H1 (cell line): ENCODE data around the gene OST4. TPM values are rescaled to one million over a fixed set of nuclear protein-coding genes. Genes with fewer than 3 reads are reported as not detected.

ENCODE experiments used
- CTCF ChIA-PET: fragments of 300-600 bp; sonication (Branson Sonifier 250); formaldehyde crosslinking; loops from one replicate; lab custom pipeline; 2021; ENCODE audit not compliant: partially characterized antibody; lab: Charles Lee
- POLR2A ChIA-PET: fragments of 300-600 bp; sonication (Branson Sonifier 250); formaldehyde crosslinking; loops from one replicate; lab custom pipeline; 2021; ENCODE audit warnings: inconsistent platforms; ENCODE audit not compliant: partially characterized antibody; lab: Charles Lee
- DNase-seq, 2 experiments: peaks; one replicate each; pipeline versions ENCODE4 v3.0.0 to v3.0.0-alpha.2; 2010 to 2022; ENCODE audit warnings: low spot score in 2 of 2, low read depth in 1 of 2, mixed read lengths in 1 of 2
- FAIRE-seq: peaks from 2 replicates; lab custom pipeline; 2011; peaks lifted over from hg19 to GRCh38; lab: Jason Lieb, UNC
- H2AFZ ChIP-seq: 2 replicates; pipeline ENCODE4 v1.8.1; 2012; ENCODE audit warnings: low read length, inconsistent platforms
- H2AK5ac ChIP-seq: 2 replicates; pipeline ENCODE4 v1.6.1; 2013; ENCODE audit warnings: low read depth, low read length
- H2BK120ac ChIP-seq: replicated peaks from 2 replicates; pipeline ENCODE3; 2013; ENCODE audit warnings: low read depth, low read length, inconsistent platforms
- H2BK12ac ChIP-seq: 2 replicates; pipeline ENCODE4 v1.6.1; 2013; ENCODE audit warnings: low read depth, low read length
- H2BK15ac ChIP-seq: 2 replicates; pipeline ENCODE4 v1.6.1; 2013; ENCODE audit warnings: low read length
- H2BK20ac ChIP-seq: 2 replicates; pipeline ENCODE4 v1.6.1; 2013; ENCODE audit warnings: low read length
- H2BK5ac ChIP-seq: 2 replicates; pipeline ENCODE4 v1.6.1; 2013; ENCODE audit warnings: low read depth, low read length
- H3K14ac ChIP-seq: 2 replicates; pipeline ENCODE4 v1.6.1; 2013; ENCODE audit warnings: inconsistent platforms; ENCODE audit not compliant: insufficient read length
- H3K18ac ChIP-seq: 2 replicates; pipeline ENCODE4 v1.6.1; 2013; ENCODE audit warnings: low read length; ENCODE audit errors: extremely low read depth
- H3K23ac ChIP-seq: 2 replicates; pipeline ENCODE4 v1.6.1; 2013; ENCODE audit warnings: inconsistent platforms; ENCODE audit not compliant: insufficient read length
- H3K23me2 ChIP-seq: 2 replicates; pipeline ENCODE4 v1.6.1; 2013; ENCODE audit warnings: low read depth, low read length
- H3K27ac ChIP-seq: 2 replicates; pipeline ENCODE4 v1.6.1; 2011; ENCODE audit warnings: low read depth, low read length, inconsistent platforms
- H3K27me3 ChIP-seq, 4 experiments: replicated peaks in 1 of 4; 1 replicate in 1 of 4; 2 replicates in 3 of 4; pipeline versions ENCODE4 v1.6.1 to v1.8.1; 2011 to 2013; ENCODE audit warnings: low read length in 3 of 4, mild to moderate bottlenecking in 3 of 4, inconsistent platforms in 2 of 4, mixed read lengths in 2 of 4, moderate library complexity in 1 of 4; ENCODE audit not compliant: control insufficient read depth in 3 of 4, insufficient read depth in 3 of 4; ENCODE audit errors: extremely low read depth in 1 of 4
- H3K36me3 ChIP-seq, 4 experiments: 2 replicates each; pipeline versions ENCODE4 v1.6.1 to v1.8.1; 2011 to 2013; ENCODE audit warnings: mild to moderate bottlenecking in 4 of 4, low read length in 3 of 4, moderate library complexity in 2 of 4, control low read depth in 1 of 4, inconsistent platforms in 1 of 4; ENCODE audit not compliant: insufficient read depth in 4 of 4, control insufficient read depth in 2 of 4
- H3K4ac ChIP-seq: replicated peaks from 2 replicates; pipeline ENCODE3; 2013; ENCODE audit warnings: low read length, low read depth, mixed read lengths, inconsistent platforms; ENCODE audit not compliant: insufficient read length
- H3K4me1 ChIP-seq, 4 experiments: replicated peaks in 1 of 4; 1 replicate in 1 of 4; 2 replicates in 3 of 4; pipeline versions ENCODE4 v1.6.1 to v1.8.1; 2011 to 2013; ENCODE audit warnings: low read length in 3 of 4, inconsistent platforms in 2 of 4, mixed read lengths in 1 of 4; ENCODE audit not compliant: insufficient read depth in 4 of 4, control insufficient read depth in 3 of 4
- H3K4me2 ChIP-seq, 2 experiments: 2 replicates each; pipeline versions ENCODE4 v1.6.1 to v1.8.1; 2011 to 2013; ENCODE audit warnings: low read depth in 2 of 2, low read length in 2 of 2, control low read depth in 1 of 2, inconsistent platforms in 1 of 2, mild to moderate bottlenecking in 1 of 2; ENCODE audit not compliant: insufficient read depth in 1 of 2
- H3K4me3 ChIP-seq, 4 experiments: fragments of 200-600, 300-600 bp in 1 of 4; sonication (generic), shearing (Covaris generic), sonication (Bioruptor Twin) in 1 of 4; 2 replicates each; pipeline versions ENCODE4 v1.5.1 to v1.8.1; 2011 to 2016; ENCODE audit warnings: low read length in 4 of 4, low read depth in 3 of 4, control low read depth in 2 of 4, inconsistent platforms in 2 of 4, mild to moderate bottlenecking in 2 of 4, mixed read lengths in 1 of 4, moderate library complexity in 1 of 4; ENCODE audit not compliant: insufficient read depth in 2 of 4; ENCODE audit errors: extremely low read depth in 1 of 4
- H3K56ac ChIP-seq: replicated peaks from 2 replicates; pipeline ENCODE3; 2013; ENCODE audit warnings: low read depth, mild to moderate bottlenecking, mixed read lengths, low read length, inconsistent platforms; ENCODE audit not compliant: insufficient read length
- H3K79me1 ChIP-seq: 2 replicates; pipeline ENCODE4 v1.6.1; 2013; ENCODE audit warnings: low read depth, low read length, control low read depth
- H3K79me2 ChIP-seq, 2 experiments: 2 replicates each; pipeline versions ENCODE4 v1.6.1 to v1.8.1; 2012 to 2013; ENCODE audit warnings: low read length in 2 of 2, mild to moderate bottlenecking in 2 of 2, inconsistent platforms in 1 of 2; ENCODE audit not compliant: insufficient read depth in 2 of 2, control insufficient read depth in 1 of 2
- H3K9ac ChIP-seq, 4 experiments: replicated peaks in 1 of 4; 1 replicate in 1 of 4; 2 replicates in 3 of 4; pipeline versions ENCODE4 v1.6.1 to v1.8.1; 2011 to 2013; ENCODE audit warnings: low read depth in 3 of 4, low read length in 3 of 4, control low read depth in 2 of 4, mild to moderate bottlenecking in 2 of 4, moderate library complexity in 2 of 4, inconsistent platforms in 1 of 4; ENCODE audit errors: extremely low read depth in 1 of 4
- H3K9me3 ChIP-seq, 2 experiments: 2 replicates each; pipeline versions ENCODE4 v1.6.1 to v1.8.1; 2012 to 2013; ENCODE audit warnings: mild to moderate bottlenecking in 2 of 2, moderate library complexity in 2 of 2, control low read depth in 1 of 2, inconsistent platforms in 1 of 2, low read depth in 1 of 2, low read length in 1 of 2, mixed read lengths in 1 of 2; ENCODE audit not compliant: insufficient read depth in 2 of 2
- H4K20me1 ChIP-seq, 2 experiments: replicated peaks in 1 of 2; 2 replicates each; pipeline versions ENCODE3 to v1.8.1; 2011 to 2013; ENCODE audit warnings: inconsistent platforms in 2 of 2, low read length in 2 of 2, mild to moderate bottlenecking in 1 of 2; ENCODE audit not compliant: insufficient read depth in 2 of 2, control insufficient read depth in 1 of 2
- H4K5ac ChIP-seq: 2 replicates; pipeline ENCODE4 v1.6.1; 2013; ENCODE audit warnings: low read length, low read depth, mixed read lengths, inconsistent platforms; ENCODE audit not compliant: insufficient read length
- H4K8ac ChIP-seq: 2 replicates; pipeline ENCODE4 v1.8.0; 2013; ENCODE audit warnings: mild to moderate bottlenecking, moderate library complexity, low read length, inconsistent platforms; ENCODE audit not compliant: insufficient read depth; ENCODE audit errors: extremely low read depth
- H4K91ac ChIP-seq: replicated peaks from 2 replicates; pipeline ENCODE3; 2013; ENCODE audit warnings: low read length, mixed read lengths, inconsistent platforms; ENCODE audit not compliant: insufficient read length
- E2F6 ChIP-seq: IDR thresholded peaks from 2 replicates; pipeline ENCODE4 v1.6.1; 2012; ENCODE audit warnings: inconsistent platforms
- KDM4A ChIP-seq: IDR thresholded peaks from one replicate; pipeline ENCODE4 v1.7.1; 2012; ENCODE audit warnings: low read depth, mild to moderate bottlenecking, moderate library complexity, low read length, inconsistent platforms; ENCODE audit not compliant: severe bottlenecking
- MAX ChIP-seq: IDR thresholded peaks from 2 replicates; pipeline ENCODE4 v1.6.1; 2012; ENCODE audit warnings: inconsistent platforms
- RBBP5 ChIP-seq: IDR thresholded peaks from 2 replicates; pipeline ENCODE4 v1.7.1; 2012; ENCODE audit warnings: low read depth, mild to moderate bottlenecking, inconsistent platforms, low read length, moderate library complexity, borderline replicate concordance
- SAP30 ChIP-seq: fragments of 300-600 bp; sonication (generic); IDR thresholded peaks from 2 replicates; pipeline ENCODE4 v1.7.1; 2012; ENCODE audit warnings: low read length, moderate library complexity, mild to moderate bottlenecking, inconsistent platforms; ENCODE audit not compliant: insufficient read depth, insufficient replicate concordance
- SIN3A ChIP-seq, 2 experiments: IDR thresholded peaks in 1 of 2; conservative IDR thresholded peaks in 1 of 2; 2 replicates each; pipeline ENCODE4 v1.6.1; 2011 to 2012; ENCODE audit warnings: low read length in 2 of 2, improper control_type of control experiment in 1 of 2, low read depth in 1 of 2, mild to moderate bottlenecking in 1 of 2
- SIX5 ChIP-seq: IDR thresholded peaks from 2 replicates; pipeline ENCODE4 v1.6.1; 2011; ENCODE audit warnings: mild to moderate bottlenecking, low read depth, low read length
- SUZ12 ChIP-seq: fragments of 200-600 bp; sonication (generic); IDR thresholded peaks from 2 replicates; pipeline ENCODE4 v1.6.1; 2012; ENCODE audit warnings: mild to moderate bottlenecking, inconsistent platforms, low read length, moderate library complexity, mixed read lengths
- WGBS, 2 experiments: shearing (Covaris generic) in 1 of 2; methylation state at CpG; one replicate each; pipeline versions ENCODE4 v1.1.6 to v1.1.7; 2013 to 2015; ENCODE audit warnings: low lambda C conversion rate in 2 of 2, mixed read lengths in 2 of 2, inconsistent platforms in 1 of 2, low coverage in 1 of 2, missing lambda C conversion rate in 1 of 2; ENCODE audit not compliant: insufficient replicate concordance in 2 of 2, insufficient coverage in 1 of 2, insufficient read length in 1 of 2; ENCODE audit errors: extremely low coverage in 1 of 2, missing lambda C conversion rate in 1 of 2; 5-methylcytosine and 5-hydroxymethylcytosine counted together
- polyA plus RNA-seq, 7 experiments: library from polyadenylated mRNA; depleted of rRNA in 3 of 7; stranded (reverse) in 5 of 7; unstranded in 2 of 7; fragments of >200 nt in 5 of 7; fragments of 200-250 nt in 2 of 7; gene quantifications; 1 replicate in 5 of 7; 2 replicates in 1 of 7; 4 replicates in 1 of 7; pipeline versions ENCODE4 v1.2.1 to v1.2.3, GENCODE V29; 2011 to 2013; ENCODE audit warnings: missing spikeins in 2 of 7, mixed read lengths in 2 of 7
- total RNA-seq: library from RNA; stranded (reverse); fragmentation: NEBNext Ultra II Directional; extraction: Animal tissue kit (Norgen Biotek cat#: 25700); gene quantifications from 2 replicates; pipeline ENCODE4 v1.2.1, GENCODE V29; 2021

The OST4 gene
- total and polyA plus RNA-seq, 2 of the 8 experiments (the other 6 are each of a cell fraction or from before 2014, with no cell fraction given) = 225 to 865 TPM

GRCh38 chr2:27086724-27087593 is 15.5 kb upstream of the OST4 start, which contains the start of gene KHK:
KHK (plus strand) TSS chr2:27086772; CDS start chr2:27087260, 488 bp downstream.
- H3K4me1 ChIP-seq = peaks cover 4 to 19% (median 4%) of the 10 kb centered on the region in 4 experiments; a peak in 5 of 7 replicates
- peak within 1 kb of the TSS; percentile 74; the same call in 1 of the 2 replicates for H2AFZ ChIP-seq
- 0 out of 2 replicates have a peak within 1 kb of the TSS, but pooled peaks have one; percentile 72 for H2BK20ac ChIP-seq
- H3K36me3 ChIP-seq = no peaks in the 10 kb centered on the region
- no peaks in the 10 kb centered on the region for H3K79me1 ChIP-seq
- H3K79me2 ChIP-seq = no peaks in the 10 kb centered on the region
- H2AK5ac ChIP-seq = no peak within 1 kb of the TSS
- H4K8ac ChIP-seq = peak within 1 kb of the TSS; percentile 85
- POLR2A ChIA-PET = interaction anchor here (0.7 to 5.9 kb wide), 12 partner anchors 9 to 132 kb away, joined by 3 to 29 read pairs (median 5); partner anchors contain the start of genes ATRAID, CAD, OST4 and SLC5A6
- H3K23me2 ChIP-seq = peaks cover 10% of the 10 kb centered on the region; the same call in 1 of the 2 replicates
- no peak within 1 kb of the TSS for H3K23ac ChIP-seq
- peak within 1 kb of the TSS; percentile 29 for H4K91ac ChIP-seq
- 2% methylated on average over 50 of the region's 54 CpGs; no CpG with 5 or more reads in 1 of the 2 experiments for WGBS, 2 experiments
- no peak within 1 kb of the TSS for H3K27ac ChIP-seq
- 0 out of 2 replicates have a peak within 1 kb of the TSS, but pooled peaks have one; percentile 61 for H2BK15ac ChIP-seq
- no peak within 1 kb of the TSS for H2BK5ac ChIP-seq
- H3K4ac ChIP-seq = no peak within 1 kb of the TSS
- H4K5ac ChIP-seq = no peak within 1 kb of the TSS
- no peak within 1 kb of the TSS for H3K14ac ChIP-seq
- peak within 1 kb of the TSS; percentile 87 for H3K18ac ChIP-seq
- H2BK12ac ChIP-seq = no peak within 1 kb of the TSS
- H3K4me2 ChIP-seq = peak within 1 kb of the TSS; percentile 70 to 90
- H4K20me1 ChIP-seq = peaks cover 0 to 1% of the 10 kb centered on the region in 2 experiments
- CTCF ChIA-PET = interaction anchor here (0.5 to 16.5 kb wide), 21 partner anchors 10 to 206 kb away, joined by 3 to 160 read pairs (median 4); partner anchors contain the start of genes AGBL5, PREB and SLC5A6
- H3K56ac ChIP-seq = peak within 1 kb of the TSS; percentile 32
- H3K27me3 ChIP-seq = peaks cover 0 to 9% (median 4%) of the 10 kb centered on the region in 4 experiments; a peak in 2 of 7 replicates
- no peaks in the 10 kb centered on the region for H3K9me3 ChIP-seq
- FAIRE-seq (no peak), DNase-seq (peak in 1 of 2 experiments; percentile 86)
- H2BK120ac ChIP-seq = no peak within 1 kb of the TSS
- H3K9ac ChIP-seq = peak within 1 kb of the TSS; percentile 20 to 50 (median 34); a peak in 5 of 7 replicates
- H3K4me3 ChIP-seq = peak within 1 kb of the TSS; percentile 59 to 79 (median 72)
- TF ChIP-seq MAX (no peak), E2F6 (no peak), SIX5 (no peak), SUZ12 (no peak), SIN3A (conservative IDR thresholded peaks at IDR 0.05 in 1 of 2, IDR thresholded peaks at IDR 0.05 in 1 of 2; ENCODE audit: low read depth in 1 of 2, low read length in 2 of 2) (peak; percentile 61 to 62; a peak in 2 of 4 replicates), RBBP5 (0 out of 2 replicates have a peak, but pooled peaks have one; percentile 67), SAP30 (peak; percentile 62), KDM4A (peak; percentile 32)
